Activated T-cell treated with anti-CD3 and anti-CD28 coated beads, Interleukin-2, amount 50 U/mL, for 4 hours (primary cell): ENCODE data around the gene WDR55. TPM values are rescaled to one million over a fixed set of nuclear protein-coding genes. Genes with fewer than 3 reads are reported as not detected.
A peak's percentile ranks its signal among the peaks of the same experiment; 100 is the strongest.
"Not testable (repeated sequence)": the region's sequence is repeated elsewhere in the genome, so short reads cannot be mapped to it uniquely, and the experiment has no call there.

Experiments
- ATAC-seq, 2 donors: fragments of 200-7000 bp; cut with Tn5 transposase; one replicate each; pipeline ENCODE4 v1.10.0; 2021
- DNase-seq: peaks from one replicate; pipeline ENCODE4 v3.0.0-alpha.2; 2020
- H3K27me3 Mint-ChIP-seq: one replicate; pipeline ENCODE4 v1.8.0; 2021; ENCODE audit warnings: low read depth, mixed read lengths
- H3K36me3 Mint-ChIP-seq: one replicate; pipeline ENCODE4 v1.8.0; 2022; ENCODE audit warnings: mixed read lengths; ENCODE audit not compliant: insufficient read depth
- H3K4me1 Mint-ChIP-seq: one replicate; pipeline ENCODE4 v1.8.0; 2021; ENCODE audit warnings: low read depth, mixed read lengths
- H3K4me3 Mint-ChIP-seq: one replicate; pipeline ENCODE4 v1.8.0; 2021; ENCODE audit warnings: mild to moderate bottlenecking, moderate library complexity, mixed read lengths
- H3K9me3 Mint-ChIP-seq: one replicate; pipeline ENCODE4 v1.8.0; 2021; ENCODE audit warnings: mixed read lengths
- total RNA-seq, 3 donors: library from RNA; stranded (reverse); gene quantifications; one replicate each; pipeline ENCODE4 v1.2.1, GENCODE V29; 2021

The WDR55 gene
- total RNA-seq, 3 donors from 2014 or later: 47.7 to 50.0 (median 49.5) TPM

DNA sequence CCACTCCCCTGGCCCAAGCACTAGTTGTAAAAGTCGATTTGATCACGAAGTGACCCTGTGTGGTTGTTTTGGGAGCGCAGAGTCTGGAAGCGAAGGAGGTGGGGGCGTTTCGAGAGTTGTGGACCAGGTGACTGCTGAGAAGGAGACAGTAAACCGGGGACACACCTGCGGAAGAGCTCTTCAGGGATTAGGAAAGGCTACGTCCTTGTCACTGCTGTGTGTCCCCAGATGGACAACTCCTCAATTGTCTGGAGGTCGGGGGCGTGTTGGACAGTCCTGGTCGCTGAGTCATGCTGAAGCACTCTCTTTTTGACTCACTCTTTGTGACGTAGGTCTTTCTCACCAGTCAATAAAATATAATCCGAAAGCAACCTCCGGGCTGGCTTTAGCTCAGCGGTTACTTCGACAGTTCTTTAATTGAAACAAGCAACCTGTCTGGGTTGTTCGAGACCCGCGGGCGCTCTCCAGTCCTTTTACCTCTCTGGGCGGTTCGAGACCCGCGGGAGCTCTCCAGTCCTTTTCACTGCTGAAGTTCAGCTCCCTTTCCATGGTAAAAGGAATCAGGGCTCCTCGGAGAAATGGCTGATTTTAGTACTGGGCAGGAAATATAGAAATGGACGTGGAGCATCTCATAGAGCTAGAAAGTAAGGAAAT lies 46.3 kb downstream of the WDR55 start:
- peaks cover 3% of the 10 kb centered on the region for H3K36me3 Mint-ChIP-seq
- peak; percentile 90 for DNase-seq
- peaks cover 23% of the 10 kb centered on the region for H3K4me1 Mint-ChIP-seq
- peak; percentile 96 to 97 for ATAC-seq
- H3K9me3 Mint-ChIP-seq: no peaks in the 10 kb centered on the region
- H3K4me3 Mint-ChIP-seq: peak overlapping the region; percentile 91
- H3K27me3 Mint-ChIP-seq: no peaks in the 10 kb centered on the region

DNA sequence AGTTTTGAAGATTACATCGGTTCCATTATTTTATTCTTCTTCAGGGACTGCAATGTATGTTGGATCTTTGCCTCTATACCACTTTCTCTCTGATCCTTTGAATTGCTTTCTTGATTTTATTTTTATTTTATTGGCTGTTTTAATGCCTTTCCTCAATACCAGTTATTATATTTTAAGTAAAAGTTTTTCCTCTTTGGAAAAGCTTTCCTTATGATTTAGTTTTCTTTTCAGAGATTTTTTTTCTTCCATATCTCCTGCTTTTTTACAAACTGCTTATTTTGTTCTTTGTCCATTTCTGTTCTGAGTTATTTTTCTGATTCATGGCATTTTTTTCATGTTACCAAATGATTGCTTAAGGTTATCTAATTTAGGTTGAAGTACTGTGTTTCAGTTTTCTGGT lies 47.1 kb downstream of the WDR55 start:
- no peak for DNase-seq
- Mint-ChIP-seq H3K4me1 (peaks cover 23% of the 10 kb centered on the region), H3K27me3 (no peaks in the 10 kb centered on the region), H3K4me3 (peak overlapping the region; percentile 91), H3K9me3 (no peaks in the 10 kb centered on the region), H3K36me3 (no peaks in the 10 kb centered on the region)
- ATAC-seq: no peak

DNA sequence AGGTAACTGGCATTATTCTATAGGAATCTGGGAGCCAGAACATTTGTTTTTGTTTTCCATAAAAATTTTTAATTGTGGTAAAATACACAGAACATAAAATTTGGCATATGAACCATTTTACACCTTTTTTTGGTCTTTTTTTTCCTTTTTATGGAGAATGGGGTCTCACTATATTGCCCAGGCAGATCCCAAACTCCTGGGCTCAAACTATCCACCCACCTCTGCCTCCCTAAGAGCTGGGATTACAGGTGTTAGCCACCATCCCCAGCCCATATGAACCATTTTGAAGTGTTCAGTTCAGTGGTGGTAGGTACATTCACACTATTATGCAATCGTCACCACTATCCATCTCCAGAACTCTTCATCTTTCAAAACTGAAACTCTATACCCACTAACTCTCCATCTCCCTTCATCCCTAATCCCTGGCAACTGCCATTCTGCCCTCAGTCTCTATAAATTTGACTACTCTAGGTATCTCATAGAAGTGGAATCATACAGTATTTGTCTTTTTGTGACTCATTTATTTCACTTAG lies 48.9 kb downstream of the WDR55 start:
- DNase-seq: no peak
- Mint-ChIP-seq H3K4me1 (peaks cover 23% of the 10 kb centered on the region), H3K9me3 (no peaks in the 10 kb centered on the region), H3K36me3 (no peaks in the 10 kb centered on the region), H3K27me3 (no peaks in the 10 kb centered on the region), H3K4me3 (peak overlapping the region; percentile 16)
- ATAC-seq: no peak

DNA sequence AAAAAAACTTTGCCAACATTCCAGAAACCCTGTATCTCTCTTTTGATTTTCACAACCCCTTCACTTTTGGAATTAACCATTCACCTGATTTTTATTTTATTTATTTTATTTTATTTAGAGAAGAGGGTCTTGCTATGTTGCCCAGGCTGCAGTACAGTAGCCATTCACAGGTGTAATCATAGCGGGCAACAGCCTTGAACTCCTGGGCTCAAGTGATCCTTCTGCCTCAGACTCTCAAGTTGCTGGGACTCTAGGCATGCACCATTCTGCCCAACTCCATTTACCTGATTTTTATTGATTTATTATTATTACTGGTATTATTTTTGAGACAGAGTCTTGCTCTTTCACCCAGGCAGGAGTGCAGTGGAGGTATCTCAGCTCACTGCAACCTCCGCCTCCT lies 51.5 kb downstream of the WDR55 start:
- H3K4me3 Mint-ChIP-seq, ATAC-seq, H3K27me3 Mint-ChIP-seq, H3K9me3 Mint-ChIP-seq, DNase-seq, H3K36me3 Mint-ChIP-seq: not testable (repeated sequence)
- peaks cover 15% of the 10 kb centered on the region for H3K4me1 Mint-ChIP-seq

DNA sequence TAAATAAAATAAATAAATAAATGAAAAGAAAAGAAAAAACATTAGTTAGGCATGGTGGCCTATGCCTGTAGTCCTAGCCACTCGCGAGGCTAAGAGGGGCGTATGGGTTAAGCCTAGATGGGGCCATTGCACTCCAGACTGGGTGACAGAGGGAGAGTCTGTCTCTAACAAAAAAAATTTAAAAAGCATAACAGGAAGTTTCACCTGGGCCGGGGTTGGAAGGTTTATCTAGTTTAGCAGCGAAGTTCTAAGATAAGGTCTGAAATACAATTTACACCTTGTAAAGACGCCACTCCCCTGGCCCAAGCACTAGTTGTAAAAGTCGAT lies 53.5 kb downstream of the WDR55 start:
- DNase-seq (no peak), ATAC-seq (no peak)
- no peak overlapping the region for H3K4me3 Mint-ChIP-seq
- H3K27me3 Mint-ChIP-seq: peaks cover 4% of the 10 kb centered on the region
- H3K36me3 Mint-ChIP-seq: no peaks in the 10 kb centered on the region
- H3K4me1 Mint-ChIP-seq: peaks cover 4% of the 10 kb centered on the region
- H3K9me3 Mint-ChIP-seq: no peaks in the 10 kb centered on the region

DNA sequence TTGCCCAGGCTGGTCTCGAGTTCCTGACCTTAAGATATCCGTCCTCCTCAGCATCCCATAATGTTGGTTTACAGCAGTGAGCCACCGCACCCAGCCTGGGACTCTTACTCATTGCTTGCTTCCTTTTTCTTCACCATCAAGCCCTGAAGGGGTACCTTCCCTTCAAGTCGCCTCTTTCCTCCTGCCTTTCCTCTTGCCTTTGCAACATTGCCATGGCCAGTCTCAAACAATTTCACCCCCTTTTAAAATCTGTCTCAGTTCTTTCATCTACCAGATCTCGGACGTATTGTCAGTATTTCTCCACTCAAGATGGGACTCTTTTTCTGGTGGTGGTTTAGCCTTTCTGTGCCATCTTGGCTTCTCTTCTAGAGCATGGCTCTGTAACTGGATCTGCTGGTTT lies 56.0 kb downstream of the WDR55 start:
- not testable (repeated sequence) for DNase-seq, H3K9me3 Mint-ChIP-seq, ATAC-seq, H3K4me3 Mint-ChIP-seq, H3K4me1 Mint-ChIP-seq, H3K36me3 Mint-ChIP-seq
- peaks cover 10% of the 10 kb centered on the region for H3K27me3 Mint-ChIP-seq

DNA sequence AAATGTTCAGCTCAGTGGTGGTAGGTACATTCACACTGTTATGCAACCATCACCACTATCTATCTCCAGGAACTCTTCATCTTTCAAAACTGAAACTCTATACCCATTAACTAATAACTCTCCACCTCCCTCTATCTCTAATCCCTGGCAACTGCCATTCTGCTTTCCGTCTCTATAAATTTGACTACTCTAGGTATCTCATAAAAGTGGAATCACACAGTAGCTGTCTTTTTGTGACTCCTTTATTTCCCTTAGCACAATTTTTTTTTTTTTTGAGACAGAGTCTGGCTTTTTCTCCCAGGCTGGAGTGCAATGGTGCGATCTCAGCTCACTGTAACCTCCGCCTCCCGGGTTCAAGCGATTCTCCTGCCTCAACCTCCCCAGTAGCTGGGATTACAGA lies 56.7 kb downstream of the WDR55 start:
- not testable (repeated sequence) for H3K4me1 Mint-ChIP-seq, DNase-seq, ATAC-seq, H3K4me3 Mint-ChIP-seq, H3K36me3 Mint-ChIP-seq, H3K9me3 Mint-ChIP-seq
- peaks cover 15% of the 10 kb centered on the region for H3K27me3 Mint-ChIP-seq

Other genes with a start within 250 kb of the WDR55 start
- 10 to 100 TPM in 2 of 3 donors, 1 to 10 TPM in 1; 9.4 to 10.8 (median 10.2) TPM for gene EIF4EBP3, start 117.2 kb upstream of the WDR55 start, total RNA-seq
- gene SRA1, start 107.4 kb upstream of the WDR55 start, total RNA-seq: 10 to 100 TPM; 57.6 to 68.6 (median 67.7) TPM
- 10 to 100 TPM in 1 of 3 donors, 1 to 10 TPM in 2; 8.0 to 10.4 (median 9.2) TPM for gene APBB3, start 100.3 kb upstream of the WDR55 start, total RNA-seq
- gene SLC35A4, start 100.1 kb upstream of the WDR55 start, total RNA-seq: 100 to 1,000 TPM; 149 to 163 (median 155) TPM
- under 1 TPM; 0.43 to 0.86 (median 0.50) TPM for gene CD14, start 31.7 kb upstream of the WDR55 start, total RNA-seq
- 10 to 100 TPM; 16.5 to 20.6 (median 20.0) TPM for gene TMCO6, start 25.5 kb upstream of the WDR55 start, total RNA-seq
- gene NDUFA2, start 17.3 kb upstream of the WDR55 start, total RNA-seq: 10 to 100 TPM; 68.6 to 78.2 (median 72.5) TPM
- gene IK, start 17.1 kb upstream of the WDR55 start, total RNA-seq: 100 to 1,000 TPM; 102 to 110 (median 106) TPM
- 1 to 10 TPM; 3.1 to 5.6 (median 4.5) TPM for gene DND1, start 8.7 kb downstream of the WDR55 start, total RNA-seq
- 100 to 1,000 TPM; 125 to 133 (median 131) TPM for gene HARS1, start 26.5 kb downstream of the WDR55 start, total RNA-seq
- gene HARS2, start 26.6 kb downstream of the WDR55 start, total RNA-seq: 10 to 100 TPM; 28.6 to 31.3 (median 29.5) TPM
- 10 to 100 TPM; 83.2 to 91.9 (median 83.6) TPM for gene ZMAT2, start 35.5 kb downstream of the WDR55 start, total RNA-seq
- not detected for gene PCDHA1, start 121.2 kb downstream of the WDR55 start, total RNA-seq
- not detected for gene PCDHA2, start 129.9 kb downstream of the WDR55 start, total RNA-seq
- gene PCDHA3, start 136.2 kb downstream of the WDR55 start, total RNA-seq: not detected
- gene PCDHA4, start 142.2 kb downstream of the WDR55 start, total RNA-seq: under 1 TPM in 2 of 3 donors, not detected in 1; 0.08 to 0.14 TPM
- not detected for gene PCDHA5, start 156.7 kb downstream of the WDR55 start, total RNA-seq
- gene PCDHA6, start 163.1 kb downstream of the WDR55 start, total RNA-seq: not detected
- gene PCDHA7, start 169.4 kb downstream of the WDR55 start, total RNA-seq: not detected
- gene PCDHA8, start 176.3 kb downstream of the WDR55 start, total RNA-seq: not detected
- not detected for gene PCDHA9, start 183.5 kb downstream of the WDR55 start, total RNA-seq
- gene PCDHA10, start 191.0 kb downstream of the WDR55 start, total RNA-seq: not detected
- not detected for gene PCDHA11, start 204.1 kb downstream of the WDR55 start, total RNA-seq
- gene PCDHA12, start 210.4 kb downstream of the WDR55 start, total RNA-seq: not detected
- not detected for gene PCDHA13, start 217.2 kb downstream of the WDR55 start, total RNA-seq